ENCODE results near the gene TCN1. TPM values are rescaled to one million over a fixed set of nuclear protein-coding genes. Genes with fewer than 3 reads are reported as not detected.

Gene TCN1
- total and polyA plus RNA-seq, 2 donors, result 1.4 to 2.1 TPM

Other genes starting within 250 kb of the TCN1 start
- gene PATL1, start 197.4 kb downstream of the TCN1 start, total RNA-seq, result 6.0 TPM
- 13.0 TPM for gene PATL1, start 197.4 kb downstream of the TCN1 start, polyA plus RNA-seq
- not detected for gene OR10V1, start 152.6 kb downstream of the TCN1 start, total RNA-seq
- not detected for gene OR10V1, start 152.6 kb downstream of the TCN1 start, polyA plus RNA-seq
- 9.4 TPM for gene STX3, start 111.1 kb downstream of the TCN1 start, total RNA-seq
- gene STX3, start 111.1 kb downstream of the TCN1 start, polyA plus RNA-seq, result 14.1 TPM
- gene MRPL16, start 55.7 kb downstream of the TCN1 start, total RNA-seq, result 58.1 TPM
- gene MRPL16, start 55.7 kb downstream of the TCN1 start, polyA plus RNA-seq, result 67.7 TPM
- not detected for gene CBLIF, start 21.0 kb downstream of the TCN1 start, total RNA-seq
- 0.05 TPM for gene CBLIF, start 21.0 kb downstream of the TCN1 start, polyA plus RNA-seq
- not detected for gene OOSP3, start 12.3 kb upstream of the TCN1 start, total RNA-seq
- 0.05 TPM for gene OOSP3, start 12.3 kb upstream of the TCN1 start, polyA plus RNA-seq
- gene OOSP1, start 71.9 kb upstream of the TCN1 start, total RNA-seq, result not detected
- not detected for gene OOSP1, start 71.9 kb upstream of the TCN1 start, polyA plus RNA-seq
- not detected for gene OOSP4A, start 97.5 kb upstream of the TCN1 start, total RNA-seq
- 0.18 TPM for gene OOSP4A, start 97.5 kb upstream of the TCN1 start, polyA plus RNA-seq
- gene OOSP4B, start 150.7 kb upstream of the TCN1 start, total RNA-seq, result not detected
- 0.07 TPM for gene OOSP4B, start 150.7 kb upstream of the TCN1 start, polyA plus RNA-seq
- gene OOSP2, start 173.9 kb upstream of the TCN1 start, total RNA-seq, result not detected
- 0.14 TPM for gene OOSP2, start 173.9 kb upstream of the TCN1 start, polyA plus RNA-seq
- gene MS4A3, start 190.2 kb upstream of the TCN1 start, total RNA-seq, result 7.8 TPM
- 2.2 TPM for gene MS4A3, start 190.2 kb upstream of the TCN1 start, polyA plus RNA-seq
- gene MS4A2, start 222.2 kb upstream of the TCN1 start, total RNA-seq, result 0.42 TPM
- 0.05 TPM for gene MS4A2, start 222.2 kb upstream of the TCN1 start, polyA plus RNA-seq

All from thymus (tissue), 2 donors.